Measurements from ENCODE around the gene GSG1L2. TPM values are rescaled to one million over a fixed set of nuclear protein-coding genes. Genes with fewer than 3 reads are reported as not detected.

The GSG1L2 gene
- total and polyA plus RNA-seq, 7 donors = not detected

DNA sequence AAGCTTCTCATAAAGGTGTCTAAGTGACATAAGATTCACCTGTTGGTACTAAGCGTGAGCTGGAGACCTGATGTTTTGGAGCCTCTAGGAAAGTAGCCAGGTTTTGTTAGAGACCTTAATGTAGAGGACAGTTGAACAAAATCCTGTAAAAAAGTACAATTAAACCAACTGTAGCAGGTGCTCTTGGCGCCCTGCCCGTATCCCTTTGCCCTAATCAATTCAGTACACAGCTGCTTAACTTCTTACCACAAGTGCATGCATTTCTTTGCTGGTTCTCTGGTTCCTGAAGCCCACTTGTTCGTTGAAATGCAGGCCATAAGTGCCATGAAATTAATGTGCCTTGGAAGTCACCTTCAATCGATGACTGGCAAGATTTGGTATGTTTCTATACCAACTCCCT lies 28.3 kb upstream of the GSG1L2 start:
- Histone ChIP-seq H3K27me3 (no peaks in the 10 kb centered on the region), H3K27ac (no peak overlapping the region), H3K4me1 (no peaks in the 10 kb centered on the region), H3K4me3 (no peak overlapping the region), H3K36me3 (no peaks in the 10 kb centered on the region), H3K9me3 (no peaks in the 10 kb centered on the region)
- intact Hi-C loops (cut with DNase I) = no loop called here
- TF ChIP-seq, protein P1, sequence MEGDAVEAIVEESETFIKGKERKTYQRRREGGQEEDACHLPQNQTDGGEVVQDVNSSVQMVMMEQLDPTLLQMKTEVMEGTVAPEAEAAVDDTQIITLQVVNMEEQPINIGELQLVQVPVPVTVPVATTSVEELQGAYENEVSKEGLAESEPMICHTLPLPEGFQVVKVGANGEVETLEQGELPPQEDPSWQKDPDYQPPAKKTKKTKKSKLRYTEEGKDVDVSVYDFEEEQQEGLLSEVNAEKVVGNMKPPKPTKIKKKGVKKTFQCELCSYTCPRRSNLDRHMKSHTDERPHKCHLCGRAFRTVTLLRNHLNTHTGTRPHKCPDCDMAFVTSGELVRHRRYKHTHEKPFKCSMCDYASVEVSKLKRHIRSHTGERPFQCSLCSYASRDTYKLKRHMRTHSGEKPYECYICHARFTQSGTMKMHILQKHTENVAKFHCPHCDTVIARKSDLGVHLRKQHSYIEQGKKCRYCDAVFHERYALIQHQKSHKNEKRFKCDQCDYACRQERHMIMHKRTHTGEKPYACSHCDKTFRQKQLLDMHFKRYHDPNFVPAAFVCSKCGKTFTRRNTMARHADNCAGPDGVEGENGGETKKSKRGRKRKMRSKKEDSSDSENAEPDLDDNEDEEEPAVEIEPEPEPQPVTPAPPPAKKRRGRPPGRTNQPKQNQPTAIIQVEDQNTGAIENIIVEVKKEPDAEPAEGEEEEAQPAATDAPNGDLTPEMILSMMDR (IDR thresholded peaks at IDR 0.05) = no peak
- TF ChIP-seq POLR2A (IDR thresholded peaks at IDR 0.05) = no peak
- no peak for TF ChIP-seq EP300 (IDR thresholded peaks at IDR 0.05)
- no peak for TF ChIP-seq POLR2AphosphoS5 (IDR thresholded peaks at IDR 0.05)
- DNase-seq = no peak
- WGBS, 2 donors = 45 to 85% methylated on average over 5 of the region's 5 CpGs

DNA sequence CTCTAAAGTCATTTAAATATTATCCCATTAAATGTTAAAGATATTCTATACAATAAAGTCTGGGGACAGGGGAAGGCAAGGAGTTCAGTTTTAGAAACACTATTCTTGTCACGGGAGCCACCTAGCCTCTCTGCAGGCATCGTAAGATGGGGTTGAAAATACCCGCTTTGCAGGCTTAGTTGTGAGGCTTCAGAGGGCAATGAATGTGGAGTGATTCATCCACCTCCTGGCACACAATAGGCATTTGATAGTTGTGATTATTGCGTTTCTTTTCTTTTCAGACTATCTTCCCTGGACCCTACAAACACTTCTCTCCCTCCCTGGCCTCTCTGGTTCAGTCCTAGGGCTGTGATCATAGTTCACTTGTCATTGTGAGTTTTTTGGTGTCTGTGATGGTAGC lies 23.4 kb upstream of the GSG1L2 start:
- TF ChIP-seq POLR2AphosphoS5 (IDR thresholded peaks at IDR 0.05) (no peak), EP300 (IDR thresholded peaks at IDR 0.05) (no peak), POLR2A (IDR thresholded peaks at IDR 0.05) (no peak)
- TF ChIP-seq, protein P1 (IDR thresholded peaks at IDR 0.05) = no peak
- Histone ChIP-seq H3K27ac (no peak overlapping the region), H3K9me3 (no peaks in the 10 kb centered on the region), H3K36me3 (no peaks in the 10 kb centered on the region), H3K4me1 (peaks cover 0 to 36% (median 28%) of the 10 kb centered on the region in 4 donors), H3K27me3 (no peaks in the 10 kb centered on the region), H3K4me3 (no peak overlapping the region)
- no peak for DNase-seq
- intact Hi-C loops (cut with DNase I) = no loop called here
- 81 to 91% methylated on average over 4 of the region's 4 CpGs for WGBS, 2 donors

DNA sequence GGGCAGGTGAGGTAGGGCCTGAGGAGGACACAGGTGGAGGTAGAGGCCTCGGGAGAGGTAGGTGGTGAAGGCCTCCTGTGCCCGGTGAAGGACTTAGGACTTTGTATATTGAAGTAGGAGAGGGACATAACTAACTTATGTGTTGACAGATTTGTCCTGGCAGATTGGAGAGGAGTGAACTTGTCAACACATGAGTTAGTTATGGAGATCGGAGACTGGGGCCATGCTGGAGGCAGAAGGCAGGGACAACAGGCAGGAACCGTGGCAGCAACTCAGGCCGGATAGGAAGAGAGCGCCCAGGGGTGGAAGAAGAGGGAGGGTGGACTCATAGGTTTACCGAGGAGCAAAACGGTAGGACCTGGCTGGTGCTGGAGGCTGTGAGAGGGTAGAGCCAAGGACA lies 22.3 kb upstream of the GSG1L2 start:
- no peak for DNase-seq
- intact Hi-C loops (cut with DNase I) = no loop called here
- Histone ChIP-seq H3K4me3 (no peak overlapping the region), H3K27ac (peak overlapping the region in 1 of 4 donors; percentile 89), H3K36me3 (no peaks in the 10 kb centered on the region), H3K9me3 (no peaks in the 10 kb centered on the region), H3K4me1 (peaks cover 0 to 36% (median 28%) of the 10 kb centered on the region in 4 donors), H3K27me3 (no peaks in the 10 kb centered on the region)
- WGBS, 2 donors = 71 to 88% methylated on average over 8 of the region's 8 CpGs
- TF ChIP-seq EP300 (IDR thresholded peaks at IDR 0.05) = no peak
- no peak for TF ChIP-seq POLR2AphosphoS5 (IDR thresholded peaks at IDR 0.05)
- TF ChIP-seq, protein P1 (IDR thresholded peaks at IDR 0.05) = no peak
- TF ChIP-seq POLR2A (IDR thresholded peaks at IDR 0.05) = no peak

DNA sequence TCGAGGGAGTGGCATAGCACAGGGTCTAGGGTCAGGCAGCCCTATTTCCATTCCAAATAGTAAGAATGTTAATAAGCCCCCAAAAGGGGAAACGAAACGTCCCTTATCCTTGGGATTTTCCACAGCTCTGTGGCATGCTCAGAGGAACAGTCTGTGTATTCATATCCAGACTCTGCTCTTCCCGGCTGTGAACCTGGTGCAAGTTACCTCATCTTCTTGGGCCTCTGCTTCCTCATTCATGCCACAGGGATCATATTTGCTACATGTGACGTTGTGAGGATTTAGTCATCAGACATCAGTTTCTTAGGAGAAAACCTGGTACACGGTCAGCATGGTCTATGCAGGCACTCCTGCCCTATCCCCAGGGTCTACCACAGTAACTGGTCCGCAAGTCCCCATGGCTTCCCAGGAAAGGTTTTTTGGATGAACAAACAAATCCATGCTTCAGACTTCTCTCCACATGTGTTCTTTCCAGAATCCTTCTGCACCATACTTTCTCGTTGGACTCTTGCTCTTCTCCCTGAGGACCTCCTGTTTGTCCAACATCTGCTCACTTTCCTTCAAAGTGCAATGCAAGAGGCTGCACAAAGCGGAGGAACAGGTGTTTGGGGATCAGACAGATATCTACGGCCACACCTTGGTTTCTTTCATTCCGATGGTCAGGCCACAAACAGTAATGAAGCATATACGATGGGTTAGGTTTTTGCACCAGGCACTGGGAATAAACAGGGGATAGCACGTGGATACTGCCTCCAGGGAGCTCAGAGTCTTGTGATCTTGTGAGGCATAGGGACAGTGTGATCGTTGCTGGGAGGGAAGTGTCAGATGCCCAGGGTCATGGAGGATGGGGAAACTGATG lies 21.5 kb upstream of the GSG1L2 start:
- intact Hi-C loops (cut with DNase I) = no loop called here
- H3K27ac ChIP-seq = peak overlapping the region; percentile 86 to 92 (median 88)
- H3K4me1 ChIP-seq = peaks cover 0 to 42% (median 33%) of the 10 kb centered on the region in 4 donors

More for the DNA sequence above, 21.5 kb upstream of the GSG1L2 start:
- H3K4me3 ChIP-seq = no peak overlapping the region
- no peaks in the 10 kb centered on the region for H3K27me3 ChIP-seq
- TF ChIP-seq POLR2A (IDR thresholded peaks at IDR 0.05) (no peak), EP300 (IDR thresholded peaks at IDR 0.05) (no peak), POLR2AphosphoS5 (IDR thresholded peaks at IDR 0.05) (no peak)
- TF ChIP-seq, protein P1 (IDR thresholded peaks at IDR 0.05) = no peak
- no peak for DNase-seq
- WGBS, 2 donors = 74 to 82% methylated on average over 14 of the region's 14 CpGs
- H3K36me3 ChIP-seq = no peaks in the 10 kb centered on the region
- no peaks in the 10 kb centered on the region for H3K9me3 ChIP-seq

Measured in sigmoid colon (tissue), 7 donors.